ENCODE results near the gene CLIC5.

CLIC5 gene

DNA sequence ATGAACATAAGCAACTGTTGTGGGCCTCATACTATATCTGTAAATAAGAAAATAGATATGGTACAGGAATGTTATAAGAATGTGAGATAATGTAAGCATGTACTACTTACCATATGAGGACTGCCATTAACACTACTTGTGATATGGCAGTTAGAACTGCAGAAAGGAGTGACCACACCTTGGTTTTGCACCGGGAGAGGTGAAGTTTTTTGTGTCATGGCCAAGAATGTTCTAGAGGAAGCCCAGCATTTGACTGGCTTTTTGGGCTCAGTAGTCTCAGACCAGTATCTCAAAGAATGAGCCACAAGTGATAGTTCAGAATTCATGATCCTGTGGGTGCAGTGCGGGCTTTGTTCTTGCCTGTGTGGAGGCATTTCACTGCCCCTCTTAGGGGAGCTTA, 123.5 kb downstream of the CLIC5 start:
- no peak for DNase-seq (ENCODE audit: low spot score)

DNA sequence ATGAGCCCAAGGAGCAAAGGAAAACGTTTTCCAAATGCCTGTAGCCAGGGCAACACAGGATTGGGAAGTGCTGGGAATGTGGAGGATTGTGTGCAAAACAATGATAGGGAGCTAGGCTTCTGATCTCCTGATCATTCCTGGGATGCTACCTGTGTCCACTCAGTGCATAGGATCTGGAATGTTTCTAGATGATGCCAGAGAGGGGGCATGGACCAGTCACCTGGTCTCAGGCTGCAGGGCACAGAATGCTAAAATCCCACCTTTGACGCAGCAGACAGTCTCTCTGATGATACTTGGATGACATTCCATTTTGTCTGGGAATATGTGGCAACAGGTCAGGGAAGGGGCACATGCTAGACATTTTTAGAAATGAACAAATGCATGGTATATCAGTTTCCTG, 128.9 kb downstream of the CLIC5 start:
- no peak for DNase-seq (ENCODE audit: low spot score)

- no peak for DNase-seq (ENCODE audit: low spot score)
Observed at GRCh38 chr6:45884336-45884735, 131.3 kb downstream of the CLIC5 start.

- DNase-seq (ENCODE audit: low spot score) = no peak
Observed at GRCh38 chr6:45882671-45883070, 133.0 kb downstream of the CLIC5 start.

GRCh38 chr6:45881705-45882467, 133.8 kb downstream of the CLIC5 start:
- no peak for DNase-seq (ENCODE audit: low spot score)

GRCh38 chr6:45880676-45881075, 135.0 kb downstream of the CLIC5 start:
- no peak for DNase-seq (ENCODE audit: low spot score)

DNA sequence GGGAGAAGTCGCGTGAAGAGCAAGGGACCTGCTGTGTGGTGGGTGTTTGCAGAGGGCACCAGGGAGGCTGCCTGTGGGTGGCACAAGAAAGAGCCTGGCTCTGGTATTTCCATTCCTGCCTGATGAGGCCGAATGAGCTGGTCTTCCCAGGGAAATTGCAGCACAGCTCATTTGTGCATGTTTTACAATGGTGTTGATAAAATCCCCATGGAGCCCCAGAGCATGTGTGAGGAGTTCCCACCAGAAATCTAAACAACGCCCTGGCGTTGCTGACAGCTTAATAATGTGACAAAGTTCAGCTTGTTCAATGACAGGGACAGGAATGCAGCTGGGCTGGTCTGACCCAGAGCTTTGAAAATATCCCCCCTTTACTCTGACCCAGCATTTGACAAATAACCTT, 135.5 kb downstream of the CLIC5 start:
- no peak for DNase-seq (ENCODE audit: low spot score)

DNA sequence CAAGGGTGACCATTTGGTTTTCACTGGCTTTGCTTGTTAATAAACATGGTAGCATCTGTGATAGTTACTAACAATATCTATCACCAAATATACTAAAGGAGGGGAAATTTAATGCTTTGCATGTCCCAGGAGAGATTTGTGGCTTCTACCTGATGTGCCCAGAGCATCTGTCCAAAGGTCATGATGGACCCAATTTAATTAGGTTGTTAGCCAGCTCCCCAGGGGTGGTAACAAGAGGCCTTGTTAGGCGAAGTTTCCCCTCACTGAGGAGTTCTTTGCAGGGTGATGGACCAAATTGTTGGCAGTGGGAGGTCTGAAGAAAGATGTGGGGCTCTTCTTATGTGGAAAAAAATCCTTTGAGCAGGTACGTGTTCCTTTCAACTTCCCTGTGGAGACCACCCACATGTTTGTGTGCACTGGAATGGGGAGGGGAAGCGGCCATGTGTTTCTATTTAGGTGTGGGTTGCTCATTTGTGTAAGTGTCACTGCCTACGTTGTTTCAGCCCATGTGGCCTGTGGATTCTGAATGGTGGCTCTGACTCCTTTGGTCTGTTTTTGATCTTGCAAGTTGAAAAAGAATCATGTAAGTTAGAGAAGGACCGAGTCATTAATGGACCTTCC, 137.6 kb downstream of the CLIC5 start:
- no peak for DNase-seq (ENCODE audit: low spot score)

DNA sequence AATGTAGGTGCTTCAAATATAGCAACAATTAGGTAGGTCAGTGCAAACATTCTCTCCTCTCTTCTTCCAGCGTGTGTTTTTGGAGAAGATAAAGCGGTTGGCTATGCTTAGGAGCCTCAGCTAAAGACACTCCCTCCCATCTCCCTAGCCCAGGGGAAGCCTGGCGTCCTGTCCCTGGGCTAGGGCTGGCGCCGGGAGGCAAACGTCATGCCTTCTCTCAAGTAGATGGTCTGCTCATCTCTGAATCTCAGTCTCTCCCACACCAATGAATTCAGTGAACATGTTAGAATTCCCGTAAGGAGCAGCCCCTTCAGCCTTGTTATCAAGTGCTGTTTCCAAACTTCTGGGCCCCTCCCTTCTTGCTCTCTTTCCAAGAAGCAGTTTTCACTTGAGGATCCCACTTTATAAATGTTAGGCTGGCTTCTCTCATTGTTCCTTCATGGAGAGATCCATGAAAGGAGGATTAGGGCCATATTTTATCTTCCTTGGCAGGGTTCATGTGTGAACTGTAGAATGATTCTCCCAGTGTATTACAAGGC, 142.8 kb downstream of the CLIC5 start:
- no peak for DNase-seq (ENCODE audit: low spot score)

- no peak for DNase-seq (ENCODE audit: low spot score)
Observed at GRCh38 chr6:45870531-45870930, 145.1 kb downstream of the CLIC5 start.

GRCh38 chr6:45864651-45865050, 151.0 kb downstream of the CLIC5 start:
- no peak for DNase-seq (ENCODE audit: low spot score)

DNA sequence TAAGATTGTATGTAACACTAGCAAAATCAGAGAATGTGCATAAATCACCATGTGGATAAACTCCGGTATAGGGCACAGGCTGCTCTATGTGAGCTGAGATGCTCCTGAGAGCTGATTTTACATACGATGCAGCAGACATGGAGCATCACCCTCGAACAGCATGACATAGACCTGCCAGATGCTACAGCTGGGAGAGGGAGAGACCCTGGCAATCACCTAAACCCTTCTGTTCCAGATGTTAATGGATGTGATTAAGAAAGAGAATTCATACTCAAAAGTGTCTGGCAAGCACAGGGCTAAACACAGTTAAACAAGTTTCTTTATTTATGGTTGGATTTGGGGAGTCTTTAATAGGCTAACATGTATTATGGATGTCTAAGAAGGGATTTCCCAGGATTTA, 157.0 kb downstream of the CLIC5 start:
- no peak for DNase-seq (ENCODE audit: low spot score)

- no peak for DNase-seq (ENCODE audit: low spot score)
Observed at GRCh38 chr6:45857827-45858226, 157.8 kb downstream of the CLIC5 start.

- DNase-seq (ENCODE audit: low spot score) = no peak
Observed at GRCh38 chr6:45855642-45856394, 159.8 kb downstream of the CLIC5 start.

- DNase-seq (ENCODE audit: low spot score) = no peak
Observed at GRCh38 chr6:45854149-45854742, 161.4 kb downstream of the CLIC5 start.

- no peak for DNase-seq (ENCODE audit: low spot score)
Observed at GRCh38 chr6:45851034-45851400, 164.6 kb downstream of the CLIC5 start.

GRCh38 chr6:45850378-45851033, 165.2 kb downstream of the CLIC5 start:
- DNase-seq (ENCODE audit: low spot score) = no peak

- no peak for DNase-seq (ENCODE audit: low spot score)
Observed at GRCh38 chr6:45845567-45845966, 170.1 kb downstream of the CLIC5 start.

DNA sequence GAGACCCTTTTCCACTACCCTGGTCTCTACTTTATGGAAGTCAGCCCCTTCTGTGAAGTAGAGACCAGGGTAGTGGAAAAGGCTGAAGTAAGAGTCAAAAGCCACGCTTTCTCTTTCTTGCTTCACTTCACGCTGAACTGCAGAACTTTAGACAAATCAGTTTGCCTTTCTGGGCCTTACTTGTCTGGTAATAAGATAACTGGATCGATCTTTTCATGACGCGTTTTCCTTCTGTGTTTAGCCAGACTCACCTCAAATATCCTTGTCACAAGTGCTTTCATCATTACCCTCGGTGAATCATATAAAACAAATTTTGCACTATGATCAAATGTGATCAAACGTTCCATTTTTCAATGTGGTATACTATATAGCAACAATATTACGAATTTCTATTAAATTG, 170.7 kb downstream of the CLIC5 start:
- no peak for DNase-seq (ENCODE audit: low spot score)

DNA sequence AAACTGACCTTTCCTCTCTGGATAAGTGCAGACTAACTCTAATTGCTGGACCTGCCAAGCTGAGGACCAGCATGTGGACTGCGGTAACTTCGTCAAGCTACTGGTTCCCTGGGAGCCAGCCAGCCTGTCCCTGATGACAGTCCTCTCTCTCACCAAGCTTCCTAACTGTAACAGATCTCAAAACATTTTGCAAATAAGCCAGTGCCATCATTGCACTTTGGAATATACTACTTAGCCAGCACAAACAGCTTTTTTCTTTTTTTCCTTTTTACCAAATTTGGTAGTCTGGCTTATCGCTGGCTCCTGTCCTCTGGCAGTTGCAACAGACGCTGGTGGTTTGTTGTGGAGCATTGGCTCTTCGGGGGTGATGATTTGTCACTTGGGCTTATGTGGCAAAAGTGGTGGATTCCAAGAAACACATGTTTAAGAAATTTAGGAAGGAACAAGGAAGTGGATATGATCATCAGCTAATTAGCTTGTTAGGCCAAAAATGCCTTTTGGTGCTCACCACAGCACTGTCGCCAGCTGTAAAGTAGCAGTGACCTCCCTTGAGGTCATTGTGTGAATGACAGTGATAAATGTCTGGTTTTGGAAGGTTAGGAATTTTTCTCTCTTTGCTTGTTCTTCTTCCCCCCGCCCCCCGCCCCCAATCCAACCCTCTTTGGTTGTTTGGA, 171.7 kb downstream of the CLIC5 start:
- no peak for DNase-seq (ENCODE audit: low spot score)

GRCh38 chr6:45841062-45841461, 174.6 kb downstream of the CLIC5 start:
- DNase-seq (ENCODE audit: low spot score) = no peak
